Measurements from ENCODE around the gene PTPRN2.
"Not testable (repeated sequence)": the region's sequence is repeated elsewhere in the genome, so short reads cannot be mapped to it uniquely, and the experiment has no call there.

PTPRN2 gene

DNA sequence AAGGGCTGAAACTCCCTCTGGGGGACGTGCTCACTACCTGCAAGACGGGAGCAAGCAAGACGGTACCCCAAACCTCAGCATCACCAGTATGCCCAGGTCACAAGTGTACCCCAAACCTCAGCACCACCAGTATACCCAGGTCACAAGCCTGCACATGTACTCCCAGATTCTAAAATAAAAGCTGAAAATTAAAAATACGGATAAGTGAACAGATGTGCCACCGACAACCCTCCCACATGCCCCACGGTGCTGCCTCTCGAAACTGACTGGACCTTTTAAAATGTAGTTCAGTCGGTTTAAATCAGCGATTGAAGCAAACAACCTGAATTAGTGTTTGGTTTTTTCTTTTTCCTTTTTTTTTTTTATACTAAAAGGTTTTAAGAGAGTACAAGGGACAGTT, 684.3 kb downstream of the PTPRN2 start:
- DNase-seq, result no peak

DNA sequence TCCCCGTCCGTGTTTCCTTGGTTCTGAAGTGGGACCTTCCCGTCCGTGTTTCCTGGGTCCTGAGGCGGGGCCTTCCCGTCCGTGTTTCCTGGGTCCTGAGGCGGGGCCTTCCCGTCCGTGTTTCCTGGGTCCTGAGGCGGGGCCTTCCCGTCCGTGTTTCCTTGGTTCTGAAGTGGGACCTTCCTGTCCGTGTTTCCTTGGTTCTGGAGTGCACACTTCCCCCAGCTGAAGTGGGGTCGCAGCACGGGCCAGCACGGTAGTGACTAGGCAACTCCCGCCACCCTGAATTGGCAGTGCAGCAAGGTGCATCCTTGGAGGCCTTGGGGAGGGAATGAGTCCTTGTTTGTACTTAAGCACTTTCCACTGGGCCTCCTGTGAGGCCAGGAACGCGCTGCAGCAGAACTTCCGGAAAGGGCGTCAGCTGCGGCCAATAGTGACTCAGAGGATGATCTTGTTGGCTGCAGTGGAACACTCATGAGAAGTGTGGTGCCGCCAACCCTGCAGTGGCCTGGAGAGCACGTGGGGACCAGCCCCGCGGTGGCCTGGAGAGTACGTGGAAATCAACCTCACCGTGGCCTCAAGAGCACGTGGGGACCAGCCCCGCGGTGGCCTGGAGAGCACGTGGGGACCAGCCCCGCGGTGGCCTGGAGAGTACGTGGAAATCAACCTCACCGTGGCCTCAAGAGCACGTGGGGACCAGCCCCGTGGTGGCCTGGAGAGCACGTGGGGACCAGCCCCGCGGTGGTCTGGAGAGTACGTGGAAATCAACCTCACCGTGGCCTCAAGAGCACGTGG, 685.6 kb downstream of the PTPRN2 start:
- DNase-seq, result not testable (repeated sequence)

DNA sequence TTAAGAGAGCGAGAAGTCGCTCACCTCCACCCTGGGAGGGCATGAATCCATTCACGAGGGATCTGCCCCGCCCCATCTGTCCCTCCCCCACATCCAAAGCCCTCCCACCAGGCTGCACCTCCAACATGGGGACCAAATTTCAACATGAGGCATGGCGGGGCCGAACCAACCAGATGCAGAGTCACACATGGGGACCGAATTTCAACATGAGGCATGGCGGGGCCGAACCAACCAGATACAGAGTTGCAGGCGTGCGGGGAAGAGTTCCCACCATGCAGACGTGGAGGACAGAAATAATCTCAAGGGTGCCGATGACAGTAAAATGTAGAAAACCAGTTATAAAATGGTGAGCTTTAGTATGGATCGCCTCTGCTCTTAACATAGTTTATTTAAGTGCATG, 686.5 kb downstream of the PTPRN2 start:
- DNase-seq, result no peak

DNA sequence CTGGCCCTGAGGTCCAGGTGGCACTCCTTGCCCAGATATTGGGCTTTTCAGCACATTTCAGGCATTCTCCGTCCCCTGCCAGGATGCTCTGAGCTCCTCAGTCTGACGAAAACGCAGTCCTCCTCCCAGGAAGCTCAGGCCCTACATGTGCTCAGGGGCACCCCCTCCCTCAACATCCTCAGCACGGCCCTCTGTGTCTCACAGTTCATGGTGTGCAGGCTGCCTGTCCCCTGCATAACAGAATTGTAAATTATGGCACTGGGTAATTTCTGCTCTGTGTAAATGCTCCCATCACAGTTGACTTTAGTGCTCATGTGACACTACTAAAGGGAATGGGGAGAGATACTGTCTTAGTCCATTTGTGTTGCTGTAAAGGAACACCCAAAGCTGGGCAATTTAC, 687.1 kb downstream of the PTPRN2 start:
- no peak for DNase-seq

DNA sequence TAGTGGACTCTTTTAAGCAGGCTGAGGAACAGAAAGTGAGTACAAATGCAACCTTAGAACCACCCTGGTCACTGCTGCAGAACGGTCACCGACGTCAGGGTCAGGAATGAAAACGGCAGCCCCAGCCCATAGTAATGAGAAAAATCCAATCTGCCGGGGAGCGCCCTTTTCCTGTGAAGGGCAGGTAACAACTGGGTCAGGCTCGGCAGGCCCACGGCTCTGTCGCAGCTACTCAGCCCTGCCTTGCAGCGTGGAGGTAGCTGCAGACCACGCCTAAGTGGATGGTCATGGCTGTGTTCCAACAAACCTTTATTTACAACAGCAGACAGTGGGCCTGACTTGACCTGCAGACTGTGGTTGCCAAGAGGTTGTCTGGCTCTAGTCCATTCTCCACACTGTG, 687.6 kb downstream of the PTPRN2 start:
- DNase-seq, result no peak

DNA sequence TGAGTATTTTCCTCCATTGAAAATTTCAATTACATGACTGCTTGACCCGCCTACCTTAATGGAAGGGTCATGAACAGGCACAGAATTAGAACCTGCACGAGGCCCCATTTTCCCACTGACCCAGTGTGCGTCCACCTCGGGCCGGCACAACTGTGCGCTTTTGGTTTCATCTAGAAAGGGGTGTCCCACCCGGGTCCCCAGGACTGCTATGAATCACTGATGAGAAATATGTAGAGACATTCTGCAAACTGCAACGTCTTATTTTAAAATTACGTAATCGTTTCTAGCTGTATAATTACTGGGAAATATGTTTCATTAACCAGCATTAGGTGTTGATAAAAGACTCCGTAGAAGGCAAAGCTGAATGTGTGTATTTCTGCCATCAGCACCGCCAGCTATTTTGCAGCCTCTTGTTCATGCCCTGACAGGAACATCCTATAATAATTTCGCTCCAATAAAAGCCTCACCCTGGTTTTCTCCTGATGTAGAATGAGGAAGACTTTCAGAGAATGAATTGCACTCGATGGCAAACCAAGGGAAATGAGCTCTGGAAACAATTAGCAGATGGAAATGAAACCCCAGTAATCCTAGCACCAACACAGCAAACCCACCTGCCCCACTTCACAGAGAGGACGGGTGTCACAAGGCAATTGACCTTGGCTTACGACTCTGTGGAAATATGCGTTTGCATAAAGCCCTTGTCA, 688.7 kb downstream of the PTPRN2 start:
- DNase-seq, result no peak

DNA sequence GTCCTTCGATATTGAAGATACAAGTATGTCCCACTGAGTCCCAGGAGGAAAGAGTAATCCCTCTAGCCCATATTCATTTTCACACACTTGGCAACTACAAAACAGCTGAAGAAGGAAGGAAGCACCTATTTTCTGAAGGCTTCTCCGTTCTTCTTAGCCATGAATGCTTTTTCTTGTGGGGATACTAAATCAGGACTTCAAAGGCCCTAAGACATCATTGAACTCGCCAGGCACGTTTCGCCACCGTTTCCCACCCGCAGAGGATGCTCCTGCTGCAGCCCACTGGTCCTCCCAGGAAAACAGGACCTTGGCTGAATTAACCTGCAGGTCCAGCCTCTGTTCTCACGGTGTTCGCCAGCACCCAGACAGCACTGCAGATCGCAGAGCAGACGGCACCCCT, 689.4 kb downstream of the PTPRN2 start:
- no peak for DNase-seq

DNA sequence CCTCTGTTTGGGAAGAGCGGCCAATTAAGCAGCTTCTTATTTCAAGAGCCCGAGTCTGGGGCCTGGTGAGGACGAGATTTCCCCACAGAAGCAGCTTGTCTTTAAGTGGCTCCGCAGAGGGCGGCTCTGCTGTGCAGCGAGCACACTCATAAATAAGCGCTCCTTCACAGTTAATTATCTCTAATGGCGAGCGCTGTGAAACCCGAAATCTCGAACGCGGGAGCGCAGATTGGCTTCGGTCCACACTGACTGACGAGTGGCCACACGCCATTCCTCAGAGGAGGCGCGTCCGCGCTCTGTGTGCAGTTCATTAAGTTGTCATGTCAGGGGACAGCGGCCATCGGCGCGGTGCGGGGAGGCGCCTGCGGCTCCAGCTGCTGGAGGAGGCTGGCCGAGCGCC, 689.9 kb downstream of the PTPRN2 start:
- DNase-seq, result no peak

DNA sequence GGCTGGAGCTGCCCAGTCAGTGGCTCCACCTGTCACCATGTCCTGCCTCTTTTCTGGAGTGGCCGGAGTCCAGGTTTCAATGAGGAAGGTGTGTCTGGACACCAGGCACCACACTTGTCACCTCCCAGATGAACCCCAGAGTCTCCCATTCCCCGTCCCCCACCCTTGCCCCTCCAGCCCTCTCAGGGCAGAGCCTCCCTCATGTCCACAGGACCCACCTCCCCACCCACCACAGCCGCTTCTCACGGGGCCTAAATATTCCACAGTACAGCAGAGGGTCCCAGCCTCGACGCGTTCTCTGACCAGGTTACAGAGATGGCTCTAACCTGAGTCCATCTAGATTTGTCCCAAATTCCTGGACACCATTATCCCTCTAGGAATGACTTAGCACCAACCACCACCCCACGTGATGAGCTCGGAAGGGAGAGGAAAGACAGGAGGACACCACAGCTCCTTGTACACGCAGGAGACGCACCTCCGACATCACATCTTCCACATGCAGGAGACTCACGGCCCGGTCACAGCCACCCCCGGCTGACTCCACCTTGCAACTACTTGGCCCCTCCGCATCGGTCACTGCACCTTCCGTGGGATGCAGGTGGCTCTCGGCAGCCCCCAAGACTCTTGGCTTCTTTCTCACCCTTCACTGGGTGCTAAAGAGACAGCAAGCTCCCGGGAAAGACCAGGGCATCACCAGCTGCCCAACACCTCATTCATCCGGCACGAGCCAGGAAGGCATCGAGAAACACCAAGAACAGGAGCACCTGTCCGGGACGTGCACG, 690.7 kb downstream of the PTPRN2 start:
- DNase-seq, result no peak

DNA sequence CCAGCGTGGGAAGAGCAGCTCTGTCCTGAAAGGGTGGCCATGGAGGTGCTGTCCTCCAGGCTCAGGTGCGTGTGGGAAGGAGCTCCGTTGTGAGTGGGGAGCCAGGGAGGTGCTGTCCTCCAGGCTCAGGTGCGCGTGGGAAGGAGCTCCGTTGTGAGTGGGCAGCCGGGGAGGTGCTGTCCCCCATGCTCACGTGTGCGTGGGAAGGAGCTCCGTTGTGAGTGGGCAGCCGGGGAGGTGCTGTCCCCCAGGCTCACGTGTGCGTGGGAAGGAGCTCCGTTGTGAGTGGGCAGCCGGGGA, 691.3 kb downstream of the PTPRN2 start:
- not testable (repeated sequence) for DNase-seq

DNA sequence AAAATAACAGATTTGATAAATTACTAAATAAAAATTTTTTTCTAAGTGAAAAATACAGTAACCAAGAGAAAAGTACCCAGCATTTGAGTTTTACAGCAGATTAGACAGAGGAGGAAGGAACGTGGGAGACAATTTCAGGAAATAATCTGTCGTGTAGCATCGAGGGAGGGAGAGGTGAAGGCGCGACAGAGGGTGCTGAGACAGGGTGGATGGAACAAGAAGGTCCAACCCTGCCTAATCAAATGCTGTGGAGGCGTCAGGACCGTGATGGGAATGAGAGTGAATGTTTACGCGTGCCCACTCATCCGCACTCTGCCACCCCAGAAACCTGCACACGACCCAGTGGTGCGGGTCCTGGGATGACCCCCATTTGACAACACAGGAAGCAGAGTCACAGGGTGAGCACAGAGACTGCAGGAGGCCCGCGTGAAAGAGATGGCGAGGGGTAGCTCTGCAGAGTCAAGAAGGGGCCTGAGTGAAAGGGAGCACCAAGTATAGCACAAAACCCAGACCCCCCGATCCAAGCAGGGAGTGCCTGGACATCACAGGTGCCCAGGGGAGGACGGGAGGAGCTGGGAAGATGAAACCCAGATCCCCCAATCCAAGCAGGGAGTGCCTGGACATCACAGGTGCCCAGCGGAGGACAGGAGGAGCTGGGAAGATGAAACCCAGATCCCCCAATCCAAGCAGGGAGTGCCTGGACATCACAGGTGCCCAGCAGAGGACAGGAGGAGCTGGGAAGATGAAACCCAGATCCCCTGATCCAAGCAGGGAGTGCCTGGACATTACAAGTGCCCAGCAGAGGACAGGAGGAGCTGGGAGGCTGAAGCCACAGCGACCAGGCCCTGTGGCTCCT, 691.9 kb downstream of the PTPRN2 start:
- no peak for DNase-seq

DNA sequence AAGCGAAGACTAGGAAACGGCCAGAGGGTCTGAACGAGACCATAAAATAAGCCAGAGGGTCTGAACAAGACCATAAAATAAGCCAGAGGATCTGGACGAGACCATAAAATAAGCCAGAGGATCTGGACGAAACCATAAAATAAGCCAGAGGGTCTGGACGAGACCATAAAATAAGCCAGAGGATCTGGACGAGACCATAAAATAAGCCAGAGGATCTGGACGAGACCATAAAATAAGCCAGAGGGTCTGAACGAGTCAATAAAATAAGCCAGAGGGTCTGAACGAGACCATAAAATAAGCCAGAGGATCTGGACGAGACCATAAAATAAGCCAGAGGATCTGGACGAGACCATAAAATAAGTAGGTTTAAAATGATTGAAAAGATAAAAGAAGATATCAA, 692.5 kb downstream of the PTPRN2 start:
- not testable (repeated sequence) for DNase-seq

DNA sequence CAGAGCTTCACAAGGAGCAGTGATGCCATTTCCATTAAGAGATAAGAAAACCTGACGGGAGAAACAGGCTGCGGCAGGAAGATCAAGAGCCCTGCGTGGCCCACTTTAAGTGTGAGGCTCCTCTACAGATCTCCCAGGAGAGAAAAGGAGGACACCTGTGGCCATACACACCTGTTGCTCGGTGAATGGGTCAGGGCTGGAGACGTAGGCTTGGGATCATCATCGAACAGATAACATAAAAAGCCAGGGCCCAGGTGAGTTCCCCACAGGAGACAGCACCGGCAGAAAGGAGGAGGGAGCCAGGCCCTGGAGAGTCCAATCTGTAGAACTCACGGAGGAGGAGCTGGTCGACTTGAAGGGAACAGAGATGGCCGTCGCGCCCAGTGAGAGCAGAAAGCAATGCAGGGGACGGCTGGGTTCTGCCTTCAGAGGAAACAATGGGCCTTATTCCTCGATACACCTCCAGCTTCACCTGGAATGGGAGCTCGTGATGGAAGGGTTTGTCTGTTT, 694.0 kb downstream of the PTPRN2 start:
- DNase-seq, result no peak

DNA sequence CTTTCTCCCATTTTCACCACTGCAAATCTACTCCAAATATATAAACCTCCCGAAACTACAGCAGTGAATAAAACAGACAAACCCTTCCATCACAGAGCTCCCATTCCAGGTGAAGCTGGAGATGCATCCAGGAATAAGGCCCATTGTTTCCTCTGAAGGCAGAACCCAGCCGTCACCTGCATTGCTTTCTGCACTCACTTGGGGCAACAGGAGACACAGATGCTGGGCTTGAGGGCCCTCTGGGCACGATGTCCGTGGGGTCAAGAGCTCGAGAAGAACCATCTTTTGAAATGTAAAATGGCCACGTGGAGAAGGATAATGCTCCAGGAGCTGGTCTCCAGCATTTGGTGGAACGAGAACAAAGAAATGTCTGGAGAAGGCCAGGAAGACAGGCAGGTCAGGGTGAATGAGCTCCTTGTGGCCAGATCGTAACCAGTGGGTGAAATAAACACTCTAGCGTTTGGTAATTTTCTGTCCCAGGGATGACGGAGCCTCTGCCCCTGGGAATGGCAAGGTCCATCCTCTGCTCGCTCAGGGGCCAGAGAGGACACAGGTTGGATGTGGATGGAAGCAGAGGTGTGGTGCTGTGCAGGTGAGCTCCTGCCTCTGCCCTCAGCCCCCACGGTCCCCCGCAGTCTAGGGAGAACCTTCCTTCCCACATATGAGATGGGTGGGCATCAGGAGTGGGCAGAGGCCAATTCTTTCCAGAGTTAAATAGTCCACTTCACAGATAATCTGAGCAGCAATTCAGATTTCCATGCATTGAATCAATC, 694.7 kb downstream of the PTPRN2 start:
- DNase-seq, result no peak

DNA sequence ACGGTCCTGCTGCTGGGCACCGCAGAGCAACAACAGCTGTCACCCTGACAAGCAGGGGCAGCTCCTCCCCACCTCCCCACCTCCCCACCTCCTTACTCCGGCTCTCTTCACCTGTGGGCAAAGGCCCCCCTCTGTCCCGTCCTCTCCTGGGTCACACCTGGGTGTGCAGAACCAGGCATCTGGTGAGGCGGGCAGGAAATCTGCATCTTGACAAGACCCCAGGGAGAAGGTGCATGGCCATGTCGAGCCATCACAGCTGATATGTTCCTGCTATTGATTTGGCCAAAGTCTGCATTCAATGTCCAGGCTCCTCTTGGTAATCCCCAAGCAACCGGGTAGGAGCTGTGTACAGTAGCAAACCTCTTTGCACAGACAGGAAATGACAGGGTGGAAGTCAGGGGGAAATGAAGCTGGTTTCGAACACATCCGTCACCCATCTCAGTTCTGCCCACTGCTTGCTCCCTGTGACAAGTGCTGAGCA, 696.7 kb downstream of the PTPRN2 start:
- no peak for DNase-seq

DNA sequence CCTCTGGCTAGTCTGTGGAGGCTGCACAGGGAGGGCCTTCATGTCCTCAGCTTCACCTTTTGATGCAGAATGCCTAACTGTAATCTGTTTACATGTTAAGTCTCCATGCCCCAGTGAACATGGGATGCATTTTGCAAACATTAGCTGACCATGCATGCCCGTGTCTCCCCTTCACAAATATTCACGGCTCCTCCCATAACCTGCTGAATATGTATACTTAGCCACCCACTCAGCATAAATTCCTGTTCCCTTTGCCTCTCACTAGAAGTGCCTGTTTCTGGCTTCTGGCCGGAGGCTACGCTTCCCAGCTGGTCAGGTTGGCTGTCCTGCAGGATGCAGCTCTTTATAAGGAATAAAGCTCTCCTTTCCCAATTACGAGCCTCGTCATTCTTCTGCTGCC, 698.1 kb downstream of the PTPRN2 start:
- DNase-seq, result no peak

DNA sequence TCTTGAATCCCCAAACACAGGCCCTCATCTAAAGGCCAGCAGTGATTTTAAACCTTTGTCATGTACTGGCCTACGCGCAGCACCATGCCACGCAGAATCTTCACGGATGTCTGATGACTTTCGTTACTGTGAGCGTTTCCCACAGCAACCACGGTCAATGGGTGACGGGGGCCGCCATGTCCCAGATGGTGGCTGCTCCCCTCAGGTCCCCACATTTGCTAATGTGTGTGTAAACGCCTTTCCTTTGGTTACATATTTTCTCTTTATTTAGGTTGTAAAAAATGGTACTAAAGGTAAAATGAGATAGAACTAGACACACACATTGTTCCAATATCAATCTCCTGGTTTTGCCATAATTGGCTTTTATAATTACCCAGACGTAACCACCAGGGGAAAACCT, 699.0 kb downstream of the PTPRN2 start:
- no peak for DNase-seq

DNA sequence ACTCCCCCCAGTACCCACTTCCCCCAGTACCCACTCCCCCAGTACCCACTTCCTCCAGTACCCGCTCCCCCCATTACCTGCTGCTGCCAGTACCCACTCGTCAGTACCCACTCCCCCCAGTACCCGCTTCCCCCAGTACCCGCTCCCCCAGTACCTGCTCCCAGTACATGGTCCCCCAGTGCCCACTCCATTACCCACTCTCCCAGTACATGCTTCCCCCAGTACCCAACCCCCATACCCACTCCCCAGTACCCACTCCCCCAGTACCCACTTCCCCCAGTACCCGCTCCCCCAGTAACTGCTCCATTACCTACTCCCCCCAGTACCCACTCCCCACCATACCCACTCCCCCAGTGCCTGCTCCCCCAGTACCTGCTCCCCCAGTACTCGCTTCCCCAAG, 700.2 kb downstream of the PTPRN2 start:
- no peak for DNase-seq

DNA sequence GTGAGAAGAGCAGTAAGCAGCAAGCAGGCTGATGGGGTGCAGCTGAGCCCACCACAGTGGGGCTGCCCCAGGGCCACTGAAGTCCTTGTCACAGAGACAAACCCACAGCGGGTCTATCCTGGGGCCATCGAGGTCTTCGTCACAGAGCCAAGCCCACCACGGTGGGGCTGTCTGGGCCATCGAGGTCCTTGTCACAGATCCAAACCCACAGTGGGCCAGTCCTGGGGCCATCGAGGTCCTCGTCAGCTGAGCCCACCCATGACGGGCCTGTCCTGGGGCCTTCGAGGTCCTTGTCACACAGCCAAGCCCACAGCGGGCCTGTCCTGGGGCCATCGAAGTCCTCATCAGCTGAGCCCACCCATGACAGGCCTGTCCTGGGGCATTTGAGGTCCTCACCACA, 700.9 kb downstream of the PTPRN2 start:
- no peak for DNase-seq

DNA sequence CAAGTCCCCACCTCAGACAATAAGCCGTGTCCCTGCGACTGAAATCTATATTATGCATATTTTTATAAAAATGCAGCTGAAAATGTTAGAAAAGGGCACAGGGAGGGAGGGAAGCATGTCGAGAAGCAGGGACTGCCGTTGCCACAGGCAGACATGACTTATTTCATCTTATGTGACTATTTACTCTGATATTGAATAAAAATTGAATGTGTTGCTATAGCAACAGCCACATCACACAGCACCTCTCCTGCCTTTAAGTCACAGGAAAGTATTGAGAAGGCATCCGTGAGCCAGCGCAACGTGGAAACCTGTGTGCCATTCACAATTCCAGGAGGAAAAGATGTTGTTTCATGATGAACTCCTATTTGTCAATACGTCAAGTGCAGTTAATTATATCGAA, 701.4 kb downstream of the PTPRN2 start:
- DNase-seq, result no peak

DNA sequence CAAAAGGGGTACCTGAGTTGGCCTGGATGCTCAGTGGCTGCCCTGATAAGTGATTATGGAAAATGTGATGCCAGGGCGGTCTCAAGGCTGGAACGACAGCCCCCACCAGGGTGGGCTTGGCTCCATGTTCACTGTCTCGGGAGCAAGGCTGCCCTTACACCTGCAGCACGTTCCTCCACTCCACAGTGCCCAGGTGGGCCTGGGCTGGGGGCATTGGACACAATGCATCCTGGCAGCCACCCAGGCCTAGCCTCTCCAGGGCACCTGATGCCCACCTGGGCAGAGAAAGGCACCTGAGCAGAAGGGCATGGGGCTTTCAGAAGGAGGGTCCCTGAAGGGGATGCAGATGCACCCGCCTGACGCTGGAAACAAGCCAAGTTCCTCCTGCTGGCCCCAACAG, 702.5 kb downstream of the PTPRN2 start:
- DNase-seq, result no peak
